SK-N-SH (cell line): ENCODE results near the gene PARP15. TPM values are rescaled to one million over a fixed set of nuclear protein-coding genes. Genes with fewer than 3 reads are reported as not detected.
A peak's percentile ranks its signal among the peaks of the same experiment; 100 is the strongest.

Source experiments
- CTCF ChIA-PET: fragments of 300-600, 350-600 bp; formaldehyde crosslinking; extraction: SDS; loops from one replicate; lab custom pipeline; 2021; lab: Yijun Ruan, JAX
- POLR2A ChIA-PET: fragments of 350-600 bp; sonication (Branson Sonifier 250); formaldehyde crosslinking; extraction: SDS; loops from one replicate; lab custom pipeline; 2020; ENCODE audit warnings: antibody characterized with exemption, inconsistent platforms; lab: Yijun Ruan, JAX
- DNase-seq: peaks from one replicate; pipeline ENCODE4 v3.0.0; 2012
- H2AFZ ChIP-seq: fragments of 200-600 bp; sonication (generic); 2 replicates; pipeline ENCODE4 v1.8.1; 2016; ENCODE audit warnings: antibody characterized with exemption, mild to moderate bottlenecking, low read depth
- H3F3A ChIP-seq: fragments of 200-600 bp; sonication (generic); replicated peaks from 2 replicates; pipeline ENCODE3; 2016; ENCODE audit warnings: antibody characterized with exemption, mild to moderate bottlenecking; ENCODE audit not compliant: insufficient read depth
- H3K27ac ChIP-seq, 2 experiments: fragments of 200-500 bp in 1 of 2; fragments of 200-600 bp in 1 of 2; sonication (Bioruptor generic) in 1 of 2; sonication (generic), shearing (Covaris generic) in 1 of 2; 2 replicates each; pipeline versions ENCODE4 v1.5.1 to v1.6.1; 2014 to 2016; ENCODE audit warnings: low read depth in 2 of 2, inconsistent platforms in 1 of 2, low read length in 1 of 2, mild to moderate bottlenecking in 1 of 2, mixed read lengths in 1 of 2
- H3K27me3 ChIP-seq: fragments of 200-600 bp; sonication (generic), shearing (Covaris generic); 2 replicates; pipeline ENCODE4 v1.6.1; 2016; ENCODE audit warnings: mixed run types; ENCODE audit not compliant: insufficient read depth
- H3K36me3 ChIP-seq, 2 experiments: fragments of 200-500 bp in 1 of 2; fragments of 200-600 bp in 1 of 2; sonication (Bioruptor generic) in 1 of 2; sonication (generic) in 1 of 2; replicated peaks in 1 of 2; 2 replicates each; pipeline versions ENCODE3 to v1.5.1; 2014 to 2016; ENCODE audit warnings: low read length in 1 of 2, mild to moderate bottlenecking in 1 of 2; ENCODE audit not compliant: insufficient read depth in 2 of 2, control insufficient read depth in 1 of 2
- H3K4me1 ChIP-seq, 2 experiments: fragments of 200-500 bp in 1 of 2; fragments of 200-600 bp in 1 of 2; sonication (Bioruptor generic) in 1 of 2; sonication (generic), shearing (Covaris generic) in 1 of 2; 2 replicates each; pipeline versions ENCODE4 v1.5.1 to v1.6.1; 2014 to 2016; ENCODE audit warnings: low read depth in 1 of 2, low read length in 1 of 2, mixed run types in 1 of 2; ENCODE audit not compliant: insufficient read depth in 2 of 2, control insufficient read depth in 1 of 2
- H3K4me2 ChIP-seq: fragments of 200-600 bp; sonication (generic), shearing (Covaris generic); 2 replicates; pipeline ENCODE4 v1.6.1; 2017; ENCODE audit warnings: mixed run types
- H3K4me3 ChIP-seq, 2 experiments: fragments of 200-500 bp in 1 of 2; fragments of 200-600 bp in 1 of 2; sonication (Bioruptor generic) in 1 of 2; sonication (generic), shearing (Covaris generic) in 1 of 2; 2 replicates each; pipeline versions ENCODE4 v1.5.1 to v1.8.1; 2014 to 2016; ENCODE audit warnings: low read depth in 2 of 2, inconsistent platforms in 1 of 2, low read length in 1 of 2, mild to moderate bottlenecking in 1 of 2, mixed read lengths in 1 of 2, moderate library complexity in 1 of 2
- H3K79me2 ChIP-seq: fragments of 200-600 bp; sonication (generic); 2 replicates; pipeline ENCODE4 v1.8.1; 2017; ENCODE audit warnings: mild to moderate bottlenecking; ENCODE audit not compliant: insufficient read depth
- H3K9ac ChIP-seq: fragments of 200-600 bp; sonication (generic); 2 replicates; pipeline ENCODE4 v1.6.1; 2017; ENCODE audit warnings: mixed run types
- H3K9me2 ChIP-seq: fragments of 200-600 bp; sonication (generic); 2 replicates; pipeline ENCODE4 v1.6.1; 2017; ENCODE audit warnings: mixed run types
- H3K9me3 ChIP-seq: fragments of 200-600 bp; sonication (generic); 2 replicates; pipeline ENCODE4 v1.6.1; 2017; ENCODE audit warnings: mixed run types, mild to moderate bottlenecking, moderate library complexity
- H4K20me1 ChIP-seq: fragments of 200-600 bp; sonication (generic); 2 replicates; pipeline ENCODE4 v1.6.1; 2017; ENCODE audit warnings: mild to moderate bottlenecking, mixed run types; ENCODE audit not compliant: insufficient read depth
- FOSL2 ChIP-seq: IDR thresholded peaks from 2 replicates; pipeline ENCODE4 v1.4.0; 2012; ENCODE audit warnings: low read depth, mild to moderate bottlenecking, moderate library complexity, borderline replicate concordance
- JUND ChIP-seq: IDR thresholded peaks from 2 replicates; pipeline ENCODE4 v1.4.0; 2012
- SIN3A ChIP-seq: IDR thresholded peaks from 2 replicates; pipeline ENCODE4 v1.6.1; 2012; ENCODE audit warnings: low read depth, mild to moderate bottlenecking, low read length, moderate library complexity, borderline replicate concordance
- SMC3 ChIP-seq: IDR thresholded peaks from 2 replicates; pipeline ENCODE4 v1.6.1; 2012; ENCODE audit warnings: low read depth, low read length, improper control_type of control experiment
- YY1 ChIP-seq: IDR thresholded peaks from 2 replicates; pipeline ENCODE4 v1.4.0; 2012; ENCODE audit warnings: low read depth, mild to moderate bottlenecking
- WGBS: methylation state at CpG from one replicate; pipeline ENCODE4 v1.1.6; 2017; ENCODE audit warnings: low lambda C conversion rate; 5-methylcytosine and 5-hydroxymethylcytosine counted together
- polyA plus RNA-seq, 3 experiments: library from polyadenylated mRNA; depleted of rRNA; stranded (reverse); fragments of >200 nt; gene quantifications; 2 replicates each; pipeline ENCODE4 v1.2.3, GENCODE V29; 2012
- TF ChIP-seq, protein P1 (sequence below): fragments of 150-350 bp; IDR thresholded peaks from 2 replicates; pipeline ENCODE4 v1.6.1; 2016; ENCODE audit warnings: mild to moderate bottlenecking, low read depth, low read length

Gene PARP15
- polyA plus RNA-seq, 1 of the 3 experiments (the other 2 are of a cell fraction) = not detected

DNA sequence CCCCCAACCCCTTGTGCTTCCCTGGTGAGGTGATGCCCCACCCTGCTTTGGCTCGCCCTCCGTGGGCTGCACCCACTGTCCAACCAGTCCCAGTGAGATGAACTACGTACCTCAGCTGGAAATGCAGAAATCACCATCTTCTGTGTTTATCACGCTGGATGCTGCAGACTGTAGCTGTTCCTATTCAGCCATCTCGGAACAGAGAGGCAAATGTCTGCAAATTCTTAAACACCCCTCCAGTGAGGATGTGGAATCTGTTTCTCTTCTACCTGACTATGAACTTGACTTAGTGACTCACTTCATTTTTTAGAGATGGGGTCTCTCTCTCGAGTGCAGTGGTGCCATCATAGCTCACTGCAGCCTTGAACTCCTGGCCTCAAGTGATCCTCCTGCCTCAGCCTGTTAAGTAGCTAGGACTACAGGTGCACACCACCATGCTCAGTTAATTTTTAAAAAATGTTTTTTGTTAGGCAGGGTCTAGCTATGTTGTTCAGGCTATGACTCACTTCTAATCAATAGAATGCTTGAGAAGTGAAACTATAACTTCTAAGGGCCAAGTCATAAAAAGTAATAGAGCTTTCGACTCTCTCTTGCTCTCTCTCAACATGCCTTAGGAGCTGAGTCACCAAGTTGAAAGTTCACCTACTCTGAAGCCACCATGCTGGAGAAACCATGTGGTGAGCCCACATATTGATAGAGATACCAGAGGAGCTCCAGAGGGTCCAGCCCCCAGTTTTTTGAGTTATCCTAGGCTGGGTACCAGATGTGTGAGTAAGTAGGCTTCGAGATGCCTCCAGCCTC lies 91.7 kb downstream of the PARP15 start:
- Histone ChIP-seq H3K27ac (no peak overlapping the region), H3K4me3 (no peak overlapping the region), H3K4me1 (peaks cover 0 to 9% of the 10 kb centered on the region in 2 experiments; a peak in 2 of 4 replicates), H3K4me2 (no peak overlapping the region), H3K9me2 (no peaks in the 10 kb centered on the region), H3K27me3 (no peaks in the 10 kb centered on the region), H3K79me2 (no peaks in the 10 kb centered on the region), H2AFZ (no peak overlapping the region), H3K36me3 (no peaks in the 10 kb centered on the region), H3K9ac (no peak overlapping the region), H3F3A (no peaks in the 10 kb centered on the region), H3K9me3 (no peaks in the 10 kb centered on the region), H4K20me1 (no peaks in the 10 kb centered on the region)
- WGBS = 80% methylated on average over 7 of the region's 8 CpGs
- TF ChIP-seq FOSL2 = 0 out of 2 replicates have a peak, but pooled peaks have one; percentile 12
- TF ChIP-seq SMC3 = no peak
- TF ChIP-seq, protein P1, sequence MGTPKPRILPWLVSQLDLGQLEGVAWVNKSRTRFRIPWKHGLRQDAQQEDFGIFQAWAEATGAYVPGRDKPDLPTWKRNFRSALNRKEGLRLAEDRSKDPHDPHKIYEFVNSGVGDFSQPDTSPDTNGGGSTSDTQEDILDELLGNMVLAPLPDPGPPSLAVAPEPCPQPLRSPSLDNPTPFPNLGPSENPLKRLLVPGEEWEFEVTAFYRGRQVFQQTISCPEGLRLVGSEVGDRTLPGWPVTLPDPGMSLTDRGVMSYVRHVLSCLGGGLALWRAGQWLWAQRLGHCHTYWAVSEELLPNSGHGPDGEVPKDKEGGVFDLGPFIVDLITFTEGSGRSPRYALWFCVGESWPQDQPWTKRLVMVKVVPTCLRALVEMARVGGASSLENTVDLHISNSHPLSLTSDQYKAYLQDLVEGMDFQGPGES = no peak
- no peak for DNase-seq
- POLR2A ChIA-PET = no interaction called here
- CTCF ChIA-PET = interaction anchor here (1.1 to 1.7 kb wide), 2 partner anchors 10 kb away, joined by 3 to 20 read pairs; no protein-coding TSS in a partner anchor

DNA sequence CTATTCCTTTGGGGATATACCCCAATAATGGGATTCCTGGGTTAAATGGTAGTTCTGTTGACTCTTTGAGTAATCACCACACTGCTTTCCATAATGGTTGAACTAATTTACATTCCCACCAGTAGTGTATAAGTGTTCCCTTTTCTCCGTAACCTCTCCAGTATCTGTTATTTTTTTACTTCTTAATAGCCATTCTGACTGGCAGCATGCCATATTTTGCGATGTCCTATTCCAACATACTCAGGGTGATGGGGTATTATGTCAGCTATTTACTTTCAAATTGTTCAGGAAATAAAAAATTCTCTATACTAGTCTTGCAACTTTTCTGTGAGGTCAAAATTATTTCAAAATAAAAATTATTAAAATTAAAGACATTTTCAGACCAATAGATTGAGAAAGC lies 94.1 kb downstream of the PARP15 start:
- Histone ChIP-seq H3K27ac (no peak overlapping the region), H3K9me3 (no peaks in the 10 kb centered on the region), H4K20me1 (no peaks in the 10 kb centered on the region), H3F3A (peaks cover 3% of the 10 kb centered on the region), H3K27me3 (no peaks in the 10 kb centered on the region), H3K9ac (no peak overlapping the region), H3K36me3 (no peaks in the 10 kb centered on the region), H3K79me2 (no peaks in the 10 kb centered on the region), H3K4me1 (no peaks in the 10 kb centered on the region; a peak in 1 of 4 replicates), H2AFZ (no peak overlapping the region), H3K4me2 (no peak overlapping the region), H3K9me2 (no peaks in the 10 kb centered on the region), H3K4me3 (no peak overlapping the region)
- no peak for DNase-seq
- POLR2A ChIA-PET = no interaction called here
- WGBS = 90% methylated on average over 2 of the region's 2 CpGs
- CTCF ChIA-PET = interaction anchor here (1.4 kb wide), 1 partner anchor 110 kb away, joined by 3 read pairs; no protein-coding TSS in a partner anchor
- no peak for TF ChIP-seq JUND

DNA sequence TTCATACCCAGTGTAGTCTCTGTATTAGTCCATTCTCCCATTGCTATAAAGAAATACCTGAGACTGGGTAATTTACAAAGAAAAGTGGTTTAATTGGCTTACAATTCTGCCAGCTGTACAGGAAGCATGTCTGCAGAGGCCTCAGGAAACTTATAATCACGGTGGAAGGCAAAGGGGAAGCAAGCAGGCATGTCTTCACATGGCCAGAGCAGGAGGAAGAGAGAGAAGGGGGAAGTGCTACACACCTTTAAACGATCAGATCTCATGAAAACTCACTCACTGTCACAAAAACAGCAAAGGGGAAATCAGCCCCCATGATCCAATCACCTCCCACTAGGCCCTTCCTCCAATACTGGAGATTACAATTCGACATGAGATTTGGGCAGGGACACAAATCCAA lies 96.9 kb downstream of the PARP15 start:
- POLR2A ChIA-PET = no interaction called here
- H3K27ac ChIP-seq = no peak overlapping the region

More for the DNA sequence above, 96.9 kb downstream of the PARP15 start:
- no peaks in the 10 kb centered on the region for H3K79me2 ChIP-seq
- H2AFZ ChIP-seq = no peak overlapping the region
- no peak overlapping the region for H3K4me2 ChIP-seq
- no peaks in the 10 kb centered on the region for H3K27me3 ChIP-seq
- 49% methylated on average over 3 of the region's 3 CpGs for WGBS
- H3K9me2 ChIP-seq = no peaks in the 10 kb centered on the region
- H3K4me3 ChIP-seq = no peak overlapping the region
- no peaks in the 10 kb centered on the region for H3K36me3 ChIP-seq
- peaks cover under 1 to 7% of the 10 kb centered on the region in 2 experiments; a peak in 3 of 4 replicates for H3K4me1 ChIP-seq
- no peaks in the 10 kb centered on the region for H4K20me1 ChIP-seq
- CTCF ChIA-PET = no interaction called here
- peaks cover 7% of the 10 kb centered on the region for H3F3A ChIP-seq
- H3K9me3 ChIP-seq = no peaks in the 10 kb centered on the region
- TF ChIP-seq YY1 (no peak), SIN3A (no peak), FOSL2 (no peak)
- no peak for DNase-seq
- no peak overlapping the region for H3K9ac ChIP-seq
